PC-9 (cell line): ENCODE results near the gene CA5A. TPM values are rescaled to one million over a fixed set of nuclear protein-coding genes. Genes with fewer than 3 reads are reported as not detected.
"Not testable (repeated sequence)": the region's sequence is repeated elsewhere in the genome, so short reads cannot be mapped to it uniquely, and the experiment has no call there.

Experiments
- Bru-seq: library from RNA; stranded (reverse); fragments of 400-500 nt; gene quantifications from one replicate; lab custom pipeline; 2021; lab: Mats Ljungman, UMichigan
- BruChase-seq, 2 experiments: library from RNA; stranded (reverse); fragments of 400-500 nt; gene quantifications; one replicate each; lab custom pipeline; 2021; lab: Mats Ljungman, UMichigan
- BruUV-seq: library from RNA; stranded (reverse); fragments of 400-500 nt; replicated peaks from 2 replicates; lab custom pipeline; 2021; lab: Mats Ljungman, UMichigan
- CTCF ChIA-PET: fragments of 300-600 bp; sonication (Branson Sonifier 250); formaldehyde crosslinking; loops from one replicate; lab custom pipeline; 2022; ENCODE audit warnings: antibody characterized with exemption; lab: Charles Lee
- POLR2A ChIA-PET: fragments of 300-600 bp; sonication (Branson Sonifier 250); formaldehyde crosslinking; loops from one replicate; lab custom pipeline; 2022; ENCODE audit warnings: antibody characterized with exemption; ENCODE audit not compliant: unreplicated experiment; lab: Charles Lee
- DNase-seq, 2 experiments: peaks; one replicate each; pipeline versions ENCODE4 v3.0.0 to v3.0.0-alpha.2; 2015 to 2022; ENCODE audit warnings: mixed read lengths in 1 of 2
- H2AFZ ChIP-seq: fragments of 200-600 bp; sonication (generic); 2 replicates; pipeline ENCODE4 v1.8.1; 2017; ENCODE audit warnings: antibody characterized with exemption
- H3F3A ChIP-seq: fragments of 200-600 bp; sonication (generic); 2 replicates; pipeline ENCODE4 v1.8.1; 2017; ENCODE audit warnings: antibody characterized with exemption, mild to moderate bottlenecking, low read depth; ENCODE audit not compliant: insufficient read depth
- H3K27ac ChIP-seq: fragments of 200-600 bp; sonication (generic); 2 replicates; pipeline ENCODE4 v1.6.1; 2016; ENCODE audit warnings: mixed run types
- H3K27me3 ChIP-seq: fragments of 200-600 bp; sonication (generic); 2 replicates; pipeline ENCODE4 v1.6.1; 2016; ENCODE audit warnings: low read depth, mixed run types; ENCODE audit not compliant: insufficient read depth
- H3K36me3 ChIP-seq: fragments of 200-600 bp; sonication (generic); 2 replicates; pipeline ENCODE4 v1.6.1; 2016; ENCODE audit warnings: low read depth, mixed run types
- H3K4me1 ChIP-seq: fragments of 200-600 bp; sonication (generic); replicated peaks from 2 replicates; pipeline ENCODE4 v1.6.1; 2016; ENCODE audit warnings: mixed run types; ENCODE audit not compliant: insufficient read depth
- H3K4me2 ChIP-seq: fragments of 200-600 bp; sonication (generic); 2 replicates; pipeline ENCODE4 v1.6.1; 2017; ENCODE audit warnings: mixed run types
- H3K4me3 ChIP-seq: fragments of 200-600 bp; sonication (generic); 2 replicates; pipeline ENCODE4 v1.6.1; 2016; ENCODE audit warnings: mixed run types
- H3K79me2 ChIP-seq: fragments of 200-600 bp; sonication (generic); 2 replicates; pipeline ENCODE4 v1.6.1; 2017; ENCODE audit warnings: low read depth, mixed run types
- H3K9me2 ChIP-seq: fragments of 200-600 bp; sonication (generic); 2 replicates; pipeline ENCODE4 v1.8.1; 2017; ENCODE audit warnings: mild to moderate bottlenecking; ENCODE audit not compliant: insufficient read depth
- H3K9me3 ChIP-seq: fragments of 200-600 bp; sonication (generic); 2 replicates; pipeline ENCODE4 v1.8.1; 2016; ENCODE audit warnings: low read depth; ENCODE audit not compliant: insufficient read depth
- H4K20me1 ChIP-seq: fragments of 200-600 bp; sonication (generic); 2 replicates; pipeline ENCODE4 v1.8.1; 2017; ENCODE audit not compliant: insufficient read depth
- CTCF ChIP-seq: fragments of 200-600 bp; sonication (generic); conservative IDR thresholded peaks from 2 replicates; pipeline ENCODE4 v1.6.1; 2017; ENCODE audit warnings: mixed run types, antibody characterized with exemption, mild to moderate bottlenecking, moderate library complexity
- EZH2 ChIP-seq: fragments of 200-600 bp; sonication (generic); IDR thresholded peaks from 2 replicates; pipeline ENCODE4 v1.8.0; 2017; ENCODE audit warnings: antibody characterized with exemption, low read depth
- intact Hi-C: fragments of 100-400 bp; cut with micrococcal nuclease; formaldehyde crosslinking; loops from one replicate; pipeline ENCODE4 v1.10.0; 2022; ENCODE audit not compliant: unreplicated experiment
- long read RNA-seq: library from polyadenylated mRNA; stranded (forward); transcript quantifications from one replicate; pipeline ENCODE4 v2.0.0, GENCODE V29; 2022
- total RNA-seq: library from RNA; stranded (reverse); gene quantifications from 2 replicates; pipeline ENCODE4 v1.2.3, GENCODE V29; 2021

Gene CA5A
- 0.05 and 0.26 TPM in 2 replicates for total RNA-seq
- Bru-seq, nascent RNA, result percentile 3 among the genes with signal in this experiment
- BruChase-seq, experiment 1, labeled RNA remaining after a 2-hour chase, result percentile 5 among the genes with signal in this experiment
- percentile 8 among the genes with signal in this experiment for BruChase-seq, experiment 2, labeled RNA remaining after a 6-hour chase
- long read RNA-seq, result 0 reads

GRCh38 chr16:87936375-87937230 lies at the start of gene CA5A:
CA5A (minus strand) TSS chr16:87936529; CDS start chr16:87936450, 79 bp downstream.
- no peak for DNase-seq
- CTCF ChIA-PET, result no interaction called here
- Histone ChIP-seq H3K4me2 (no peak within 1 kb of the TSS), H3F3A (no peaks in the 10 kb centered on the region), H4K20me1 (no peaks in the 10 kb centered on the region), H3K27me3 (no peaks in the 10 kb centered on the region), H3K9me3 (no peaks in the 10 kb centered on the region), H3K36me3 (no peaks in the 10 kb centered on the region), H3K79me2 (no peaks in the 10 kb centered on the region), H3K27ac (no peak within 1 kb of the TSS), H3K4me1 (no peaks in the 10 kb centered on the region), H2AFZ (no peak within 1 kb of the TSS), H3K4me3 (no peak within 1 kb of the TSS), H3K9me2 (no peaks in the 10 kb centered on the region)
- TF ChIP-seq CTCF, result no peak
- no peak for TF ChIP-seq EZH2
- POLR2A ChIA-PET, result interaction anchor here (0.7 kb wide), 1 partner anchor 157 kb away, joined by 4 read pairs; no protein-coding TSS in a partner anchor
- intact Hi-C loops, result no loop called here
- BruUV-seq, result no TSS peak

GRCh38 chr16:87985493-87985892 lies 49.2 kb upstream of the CA5A start:
- DNase-seq, CTCF ChIA-PET, H3K4me1 ChIP-seq, H2AFZ ChIP-seq, H4K20me1 ChIP-seq, H3K9me2 ChIP-seq, intact Hi-C loops, H3K9me3 ChIP-seq, H3K4me2 ChIP-seq, H3K79me2 ChIP-seq, BruUV-seq, H3K36me3 ChIP-seq, H3K4me3 ChIP-seq, H3K27me3 ChIP-seq, H3F3A ChIP-seq, H3K27ac ChIP-seq: not testable (repeated sequence)
- POLR2A ChIA-PET, result interaction anchor here (0.7 kb wide), 1 partner anchor 12 kb away, joined by 4 read pairs; no protein-coding TSS in a partner anchor

GRCh38 chr16:87984632-87985267 lies 48.4 kb upstream of the CA5A start:
- TF ChIP-seq CTCF (no peak), EZH2 (no peak)
- Histone ChIP-seq H3K4me1 (no peaks in the 10 kb centered on the region), H3K4me3 (no peak overlapping the region), H3F3A (no peaks in the 10 kb centered on the region), H3K36me3 (no peaks in the 10 kb centered on the region), H3K27ac (no peak overlapping the region), H2AFZ (no peak overlapping the region), H4K20me1 (no peaks in the 10 kb centered on the region), H3K9me3 (no peaks in the 10 kb centered on the region), H3K27me3 (no peaks in the 10 kb centered on the region), H3K9me2 (no peaks in the 10 kb centered on the region), H3K79me2 (no peaks in the 10 kb centered on the region), H3K4me2 (no peak overlapping the region)
- ChIA-PET CTCF (no interaction called here), POLR2A (no interaction called here)
- DNase-seq, result no peak
- BruUV-seq, result no TSS peak
- intact Hi-C loops, result loop anchor here (5.0 kb wide), 1 partner anchor 458 kb away; no protein-coding TSS in a partner anchor

GRCh38 chr16:87984180-87984579 lies 47.9 kb upstream of the CA5A start:
- H2AFZ ChIP-seq, H3K4me1 ChIP-seq, POLR2A ChIA-PET, H3K4me2 ChIP-seq, BruUV-seq, DNase-seq, H3K9me2 ChIP-seq, H3K9me3 ChIP-seq, H4K20me1 ChIP-seq, H3K36me3 ChIP-seq, CTCF ChIA-PET, H3K27me3 ChIP-seq, H3F3A ChIP-seq, H3K79me2 ChIP-seq, H3K4me3 ChIP-seq, H3K27ac ChIP-seq: not testable (repeated sequence)
- intact Hi-C loops, result loop anchor here (5.0 kb wide), 1 partner anchor 458 kb away; no protein-coding TSS in a partner anchor

GRCh38 chr16:87983737-87984097 lies 47.4 kb upstream of the CA5A start:
- H3K4me1 ChIP-seq, H3K4me3 ChIP-seq, H3K27me3 ChIP-seq, POLR2A ChIA-PET, H4K20me1 ChIP-seq, H3K27ac ChIP-seq, H3K36me3 ChIP-seq, H3K9me3 ChIP-seq, H3K4me2 ChIP-seq, BruUV-seq, H3K79me2 ChIP-seq, H2AFZ ChIP-seq, H3K9me2 ChIP-seq, CTCF ChIA-PET, H3F3A ChIP-seq, DNase-seq: not testable (repeated sequence)
- intact Hi-C loops, result loop anchor here (5.0 kb wide), 1 partner anchor 459 kb away; no protein-coding TSS in a partner anchor
